ENCODE data around the gene TAB2.
"Not testable (repeated sequence)": the region's sequence is repeated elsewhere in the genome, so short reads cannot be mapped to it uniquely, and the experiment has no call there.

Gene TAB2

DNA sequence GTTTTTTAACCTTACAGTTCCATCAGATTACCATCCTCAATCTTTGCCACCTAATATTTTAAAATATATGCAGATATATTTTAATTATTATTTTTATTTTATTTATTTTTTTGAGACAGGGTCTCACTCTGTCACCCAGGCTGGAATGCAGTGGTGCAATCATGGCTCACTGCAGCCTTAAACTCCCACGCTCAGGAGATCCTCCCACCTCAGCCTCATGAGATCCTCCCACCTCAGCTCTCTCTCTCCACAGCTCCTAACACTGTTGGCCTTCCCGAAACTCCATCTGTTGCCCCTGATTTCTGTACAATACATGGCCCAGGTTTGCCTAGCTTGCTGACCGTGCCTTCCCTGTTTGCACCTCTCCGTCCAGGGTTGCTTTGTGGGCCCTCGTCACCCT is 4.4 kb upstream of the TAB2 start:
- DNase-seq (ENCODE audit: low spot score) (no peak), FAIRE-seq (no peak)

DNA sequence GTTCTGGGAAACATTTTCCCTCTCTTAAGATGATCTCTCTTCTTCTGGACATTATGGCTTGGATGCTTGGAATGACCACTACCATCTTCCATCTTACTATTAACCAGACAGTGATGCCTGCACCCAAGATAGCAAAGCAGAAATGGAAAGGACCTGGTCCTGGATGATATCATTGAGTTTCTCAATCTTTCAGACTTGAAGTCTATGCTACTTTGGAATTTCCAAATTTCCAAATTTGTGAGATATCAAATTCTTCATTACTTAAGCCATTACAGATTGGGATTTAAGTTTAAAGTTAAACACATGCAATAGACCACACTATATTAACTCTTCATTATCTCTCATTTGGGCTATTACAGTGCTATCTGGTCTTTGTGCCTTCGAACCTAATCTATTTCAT is 3.7 kb upstream of the TAB2 start:
- FAIRE-seq, result no peak
- no peak for DNase-seq (ENCODE audit: low spot score)

- DNase-seq (ENCODE audit: low spot score), result no peak
- no peak for FAIRE-seq
These were observed 3.1 kb upstream of the TAB2 start for GRCh38 chr6:149314325-149314905.

DNA sequence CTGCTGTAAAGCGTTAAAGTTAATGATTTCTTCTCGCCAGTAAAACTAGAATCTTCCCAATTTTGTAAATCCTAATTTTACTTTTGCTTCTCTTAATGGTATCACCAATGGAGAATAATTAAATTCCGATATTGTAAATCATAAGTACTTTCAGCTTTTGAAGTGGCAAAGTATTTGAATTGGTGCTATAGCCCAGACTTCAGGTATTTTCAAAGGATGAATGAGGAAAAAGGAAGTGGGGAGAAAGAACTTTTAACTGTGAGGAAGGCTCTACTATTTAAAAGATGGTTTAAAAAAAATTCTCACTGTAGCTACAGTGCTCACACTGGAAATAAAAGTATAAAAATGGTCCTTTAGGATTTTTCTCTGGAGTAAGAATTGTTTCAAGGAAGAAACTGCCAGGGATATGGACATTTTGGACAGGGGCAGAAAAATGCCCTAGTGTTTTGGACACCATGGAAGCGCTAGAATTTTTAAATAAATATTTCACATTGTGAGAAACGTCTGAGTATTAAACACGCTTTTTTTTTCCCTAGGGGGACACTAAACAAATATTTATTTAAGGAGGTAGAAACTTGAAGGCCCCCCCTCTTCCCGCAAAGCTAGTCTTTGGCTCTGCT is 1.3 kb upstream of the TAB2 start:
- peak; percentile 16 for FAIRE-seq
- no peak for DNase-seq (ENCODE audit: low spot score)

- DNase-seq (ENCODE audit: low spot score) (peak; percentile 87), FAIRE-seq (no peak)
These were observed 520 bp upstream of the TAB2 start for GRCh38 chr6:149316740-149317643.

- DNase-seq (ENCODE audit: low spot score), result no peak
- FAIRE-seq, result peak; percentile 56
These were observed 1.2 kb downstream of the TAB2 start for GRCh38 chr6:149318581-149319286.

- no peak for DNase-seq (ENCODE audit: low spot score)
- FAIRE-seq, result no peak
These were observed 1.9 kb downstream of the TAB2 start for GRCh38 chr6:149319422-149319821.

GRCh38 chr6:149320016-149320415 is 2.5 kb downstream of the TAB2 start:
- DNase-seq (ENCODE audit: low spot score); FAIRE-seq: not testable (repeated sequence)

GRCh38 chr6:149320796-149321195 is 3.3 kb downstream of the TAB2 start:
- FAIRE-seq, result peak; percentile 52
- DNase-seq (ENCODE audit: low spot score), result no peak

DNA sequence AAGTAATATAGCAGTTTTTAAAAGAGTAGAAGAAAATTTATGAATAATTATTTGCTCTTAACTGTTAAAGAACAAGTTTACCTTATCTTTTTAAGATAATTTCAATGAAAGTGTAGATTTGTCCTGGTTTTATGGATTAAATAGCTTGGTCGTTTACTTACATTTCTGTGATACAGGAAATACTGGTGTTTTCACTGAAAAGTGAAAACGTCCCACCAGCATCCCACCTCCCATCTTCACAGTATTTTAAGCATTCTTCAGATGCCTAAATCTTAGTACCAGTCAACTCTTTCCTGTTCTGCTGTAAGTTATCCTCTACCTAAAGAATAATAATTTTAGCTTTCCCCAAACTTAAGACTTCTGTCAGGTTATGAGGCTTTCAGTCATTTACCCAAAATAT is 5.8 kb downstream of the TAB2 start:
- DNase-seq (ENCODE audit: low spot score) (no peak), FAIRE-seq (no peak)

- FAIRE-seq (no peak), DNase-seq (ENCODE audit: low spot score) (no peak)
These were observed 6.4 kb downstream of the TAB2 start for GRCh38 chr6:149323925-149324324.

GRCh38 chr6:149324428-149324827 is 6.9 kb downstream of the TAB2 start:
- DNase-seq (ENCODE audit: low spot score) (no peak), FAIRE-seq (no peak)

DNA sequence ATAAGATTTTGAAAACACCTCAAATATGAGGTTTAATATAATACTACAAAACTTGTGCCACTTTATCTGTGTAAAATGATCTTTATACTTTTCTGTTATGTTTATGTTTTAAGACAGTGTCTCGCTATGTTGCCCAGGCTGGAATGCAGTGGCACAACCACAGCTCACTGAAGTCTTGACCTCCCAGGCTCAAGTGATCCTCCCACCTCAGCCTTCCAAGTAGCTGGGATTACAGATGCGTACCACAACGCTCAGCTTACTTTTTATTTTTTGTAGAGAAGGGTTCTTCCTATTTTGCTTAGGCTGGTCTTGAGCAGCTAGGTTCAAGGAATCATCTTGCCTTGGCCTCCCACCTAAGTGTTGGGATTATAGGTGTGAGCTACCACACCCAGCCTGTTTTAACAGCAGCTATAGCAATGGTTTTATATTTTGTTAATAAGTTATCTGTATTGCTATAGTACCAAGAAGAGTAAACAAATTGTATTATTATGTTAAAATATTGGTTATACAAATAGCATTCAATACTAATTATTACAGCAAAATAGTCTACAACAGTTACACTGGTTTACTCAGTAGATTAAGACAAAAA is 8.2 kb downstream of the TAB2 start:
- DNase-seq (ENCODE audit: low spot score) (no peak), FAIRE-seq (no peak)

- FAIRE-seq (no peak), DNase-seq (ENCODE audit: low spot score) (no peak)
These were observed 10.1 kb downstream of the TAB2 start for GRCh38 chr6:149327638-149328037.

GRCh38 chr6:149328083-149328482 is 10.6 kb downstream of the TAB2 start:
- FAIRE-seq (no peak), DNase-seq (ENCODE audit: low spot score) (no peak)

GRCh38 chr6:149329529-149329928 is 12.0 kb downstream of the TAB2 start:
- DNase-seq (ENCODE audit: low spot score) (no peak), FAIRE-seq (no peak)

- no peak for FAIRE-seq
These were observed 12.6 kb downstream of the TAB2 start for GRCh38 chr6:149330133-149330532.

DNA sequence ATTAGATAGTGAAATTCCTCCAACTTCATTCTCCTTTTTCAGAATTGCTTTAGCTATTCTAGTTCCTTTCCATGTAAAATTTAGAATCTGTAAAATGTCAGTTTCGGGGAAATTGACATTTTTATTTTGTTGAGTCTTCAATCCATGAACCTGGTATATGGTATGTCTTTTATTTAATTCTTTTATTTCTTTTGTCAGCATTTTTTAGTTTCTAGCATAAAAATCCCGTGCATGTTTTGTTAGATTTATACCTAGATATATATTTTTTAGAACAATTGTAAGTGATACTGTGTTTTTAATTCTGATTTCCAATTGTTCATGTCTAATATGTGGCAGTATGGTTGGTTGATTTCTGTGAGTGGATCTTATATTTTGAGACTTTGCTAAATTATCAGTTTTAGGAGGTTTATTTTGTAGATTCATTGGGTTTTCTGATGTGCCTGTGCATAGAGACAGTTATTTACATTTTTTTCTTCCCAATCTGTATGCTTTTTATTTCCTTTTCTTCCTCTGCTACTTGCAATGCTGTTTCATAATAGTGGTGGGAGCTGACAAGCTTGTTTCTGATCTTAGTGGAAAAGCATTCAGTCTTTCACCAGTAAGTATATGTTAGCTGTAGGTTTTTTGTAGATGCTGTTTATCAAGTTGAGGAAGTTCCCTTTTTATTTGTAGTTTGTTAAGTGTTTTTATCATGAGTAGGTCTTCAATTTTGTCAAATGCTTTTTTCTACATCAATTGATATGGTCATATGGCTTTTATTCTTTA is 13.7 kb downstream of the TAB2 start:
- no peak for FAIRE-seq
- DNase-seq (ENCODE audit: low spot score), result no peak

More at GRCh38 chr6:149330133-149330532, 12.6 kb downstream of the TAB2 start:
- no peak for DNase-seq (ENCODE audit: low spot score)

GRCh38 chr6:149331871-149332270 is 14.4 kb downstream of the TAB2 start:
- FAIRE-seq (no peak), DNase-seq (ENCODE audit: low spot score) (no peak)

- FAIRE-seq, result no peak
- no peak for DNase-seq (ENCODE audit: low spot score)
These were observed 15.2 kb downstream of the TAB2 start for GRCh38 chr6:149332602-149333265.
